NCI-H345 treated with DMSO at 0.1 percent for 48 hours (cell line): ENCODE measurements around the gene USH1C.

Source experiments
- DNase-seq: peaks from one replicate; lab custom pipeline; 2025; ENCODE audit not compliant: unreplicated experiment; lab: John Stamatoyannopoulos, UW

USH1C gene

GRCh38 chr11:17508791-17509190, 35.4 kb downstream of the USH1C start:
- DNase-seq = no peak

GRCh38 chr11:17508306-17508705, 35.9 kb downstream of the USH1C start:
- no peak for DNase-seq

GRCh38 chr11:17507773-17508172, 36.4 kb downstream of the USH1C start:
- DNase-seq = no peak

- DNase-seq = no peak
Measured at GRCh38 chr11:17506942-17507341, 37.3 kb downstream of the USH1C start.

- DNase-seq = no peak
Measured at GRCh38 chr11:17506314-17506713, 37.9 kb downstream of the USH1C start.

GRCh38 chr11:17505146-17505545, 39.1 kb downstream of the USH1C start:
- DNase-seq = no peak

- peak; percentile 50 for DNase-seq
Measured at GRCh38 chr11:17504330-17505107, 39.7 kb downstream of the USH1C start.

- DNase-seq = no peak
Measured at GRCh38 chr11:17502630-17503029, 41.6 kb downstream of the USH1C start.

GRCh38 chr11:17500673-17501072, 43.5 kb downstream of the USH1C start:
- DNase-seq = no peak

- no peak for DNase-seq
Measured at GRCh38 chr11:17498475-17498874, 45.7 kb downstream of the USH1C start.

GRCh38 chr11:17498058-17498457, 46.2 kb downstream of the USH1C start:
- no peak for DNase-seq

GRCh38 chr11:17496406-17496805, 47.8 kb downstream of the USH1C start:
- no peak for DNase-seq

GRCh38 chr11:17494019-17494418, 50.2 kb downstream of the USH1C start:
- DNase-seq = no peak

- DNase-seq = no peak
Measured at GRCh38 chr11:17490938-17491337, 53.3 kb downstream of the USH1C start.

GRCh38 chr11:17490232-17490631, 54.0 kb downstream of the USH1C start:
- no peak for DNase-seq

GRCh38 chr11:17489751-17490150, 54.5 kb downstream of the USH1C start:
- no peak for DNase-seq

- no peak for DNase-seq
Measured at GRCh38 chr11:17488563-17488962, 55.7 kb downstream of the USH1C start.

GRCh38 chr11:17486646-17487045, 57.6 kb downstream of the USH1C start:
- DNase-seq = no peak

GRCh38 chr11:17483505-17483904, 60.7 kb downstream of the USH1C start:
- DNase-seq = no peak

GRCh38 chr11:17481905-17482304, 62.3 kb downstream of the USH1C start:
- no peak for DNase-seq

GRCh38 chr11:17479284-17480214, 64.7 kb downstream of the USH1C start:
- DNase-seq = peak; percentile 58

- no peak for DNase-seq
Measured at GRCh38 chr11:17478070-17478469, 66.1 kb downstream of the USH1C start.
